ENCODE measurements around the gene HNRNPF. TPM values are rescaled to one million over a fixed set of nuclear protein-coding genes. Genes with fewer than 3 reads are reported as not detected.
"Not testable (repeated sequence)": the region's sequence is repeated elsewhere in the genome, so short reads cannot be mapped to it uniquely, and the experiment has no call there.

The HNRNPF gene
- total RNA-seq, 2 experiments from 2014 or later = 504 to 518 TPM

DNA sequence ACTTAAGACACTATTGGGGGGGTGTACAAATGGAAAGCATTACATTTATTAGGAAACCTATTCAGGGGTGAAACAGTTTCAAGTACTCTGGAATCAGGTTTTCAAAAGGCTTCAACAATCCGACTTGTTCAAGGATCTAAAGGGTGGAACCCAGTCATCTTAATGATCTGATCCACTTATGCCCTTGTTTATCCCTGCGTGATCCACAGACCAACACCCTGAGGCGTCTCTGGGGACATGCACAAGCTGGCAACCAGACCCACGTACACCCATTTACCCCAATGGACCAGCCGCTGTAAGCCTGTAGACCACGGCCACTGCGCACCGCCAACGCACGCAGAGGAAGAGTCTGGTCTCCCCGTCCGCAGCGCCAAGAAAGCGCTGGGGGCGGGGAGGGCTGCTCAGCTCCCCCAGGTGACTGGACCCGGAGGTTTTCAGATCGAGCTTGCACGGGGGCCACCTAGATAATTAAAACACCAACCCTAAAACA, 13.4 kb downstream of the HNRNPF start:
- Mint-ChIP-seq H3K36me3 (peaks cover 87% of the 10 kb centered on the region), H3K27ac (peak overlapping the region; percentile 100), H3K4me1 (ENCODE audit: low read depth) (peaks cover 62% of the 10 kb centered on the region), H3K4me3 (peak overlapping the region; percentile 81), H3K27me3 (no peaks in the 10 kb centered on the region), H3K9me3 (no peaks in the 10 kb centered on the region)
- ChIA-PET CTCF (interaction anchor here (1.2 to 1.9 kb wide), 2 partner anchors 12 to 66 kb away, joined by 4 to 7 read pairs; no protein-coding TSS in a partner anchor), POLR2A (interaction anchor here (1.3 to 4.0 kb wide), 12 partner anchors 8 to 257 kb away, joined by 3 to 47 read pairs (median 12); partner anchors contain the start of genes CSGALNACT2, HNRNPF and ZNF487)
- intact Hi-C loops (cut with micrococcal nuclease) = loop anchor here (1.0 to 10.0 kb wide), 4 partner anchors 9 to 761 kb away; partner anchors contain the start of genes CSGALNACT2, ZNF33B and ZNF487
- peak; percentile 65 for DNase-seq

DNA sequence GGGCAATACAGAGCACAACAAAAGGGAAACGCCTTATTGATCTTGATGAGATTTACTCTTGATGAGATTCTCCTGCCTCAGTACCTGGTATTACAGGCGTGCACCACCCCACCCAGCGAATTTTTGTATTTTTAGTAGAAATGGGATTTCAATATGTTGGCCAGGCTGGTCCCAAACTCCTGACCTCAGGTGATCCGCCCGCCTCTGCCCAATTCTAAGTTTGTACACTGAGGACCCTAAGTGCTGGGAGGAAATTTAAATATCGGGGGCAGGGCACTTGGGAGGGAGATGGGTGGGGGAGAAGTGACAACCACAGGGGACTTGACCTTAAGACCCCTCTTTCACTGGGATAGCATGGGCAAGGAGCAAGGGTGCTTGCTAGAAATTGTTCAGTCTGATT, 14.1 kb downstream of the HNRNPF start:
- Mint-ChIP-seq H3K27me3 (no peaks in the 10 kb centered on the region), H3K9me3 (no peaks in the 10 kb centered on the region), H3K27ac (peak overlapping the region; percentile 100), H3K4me3 (peak overlapping the region; percentile 81), H3K4me1 (ENCODE audit: low read depth) (peaks cover 63% of the 10 kb centered on the region), H3K36me3 (peaks cover 89% of the 10 kb centered on the region)
- ChIA-PET CTCF (no interaction called here), POLR2A (interaction anchor here (1.3 to 4.0 kb wide), 8 partner anchors 9 to 256 kb away, joined by 3 to 47 read pairs (median 18); partner anchors contain the start of genes CSGALNACT2 and HNRNPF)
- no peak for DNase-seq
- intact Hi-C loops (cut with micrococcal nuclease) = loop anchor here (1.0 to 10.0 kb wide), 3 partner anchors 9 to 760 kb away; partner anchors contain the start of genes ZNF33B and ZNF487

- Mint-ChIP-seq H3K4me1 (ENCODE audit: low read depth) (peaks cover 62% of the 10 kb centered on the region), H3K36me3 (peaks cover 87% of the 10 kb centered on the region), H3K4me3 (peak overlapping the region; percentile 22), H3K27me3 (no peaks in the 10 kb centered on the region), H3K9me3 (no peaks in the 10 kb centered on the region), H3K27ac (peak overlapping the region; percentile 100)
- intact Hi-C loops (cut with micrococcal nuclease) = loop anchor here (10.0 kb wide), 1 partner anchor 759 kb away; the partner anchor contains the start of gene ZNF33B
- ChIA-PET CTCF (interaction anchor here (1.1 to 1.2 kb wide), 2 partner anchors 12 to 68 kb away, joined by 3 read pairs; no protein-coding TSS in a partner anchor), POLR2A (interaction anchor here (0.7 to 3.4 kb wide), 6 partner anchors 9 to 26 kb away, joined by 3 to 22 read pairs (median 8); no protein-coding TSS in a partner anchor)
- no peak for DNase-seq
Measured at GRCh38 chr10:43393606-43394360, 15.2 kb downstream of the HNRNPF start.

- Mint-ChIP-seq H3K27ac (peak overlapping the region; percentile 100), H3K4me1 (ENCODE audit: low read depth) (peaks cover 65% of the 10 kb centered on the region), H3K36me3 (peaks cover 89% of the 10 kb centered on the region)
- not testable (repeated sequence) for H3K27me3 Mint-ChIP-seq, DNase-seq, H3K4me3 Mint-ChIP-seq, H3K9me3 Mint-ChIP-seq
- intact Hi-C loops (cut with micrococcal nuclease) = loop anchor here (10.0 kb wide), 1 partner anchor 758 kb away; the partner anchor contains the start of gene ZNF33B
- POLR2A ChIA-PET = interaction anchor here (1.0 to 2.4 kb wide), 3 partner anchors 10 to 14 kb away, joined by 3 to 9 read pairs (median 6); no protein-coding TSS in a partner anchor
- CTCF ChIA-PET = interaction anchor here (1.1 to 1.2 kb wide), 2 partner anchors 13 to 69 kb away, joined by 3 read pairs; no protein-coding TSS in a partner anchor
Measured at GRCh38 chr10:43393186-43393585, 15.8 kb downstream of the HNRNPF start.

DNA sequence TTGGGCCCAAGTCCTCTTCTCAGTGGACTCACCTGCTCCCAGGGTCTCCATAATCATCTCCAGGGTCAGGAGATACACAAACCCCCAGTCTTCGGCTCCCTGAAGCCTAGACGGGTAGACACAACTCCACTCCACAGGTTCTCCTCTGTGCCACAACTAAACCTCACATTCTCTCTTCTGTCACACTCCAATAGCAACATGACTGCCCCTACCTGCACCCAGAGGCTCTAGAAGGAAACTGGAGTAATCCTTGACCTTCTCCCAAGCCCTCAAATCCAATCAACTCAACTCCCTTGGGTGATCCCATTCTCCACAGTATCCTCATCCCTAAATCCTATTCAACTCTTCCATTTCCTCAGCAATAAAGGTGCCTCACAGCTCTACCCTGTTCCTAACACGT, 16.2 kb downstream of the HNRNPF start:
- peaks cover 88% of the 10 kb centered on the region for H3K36me3 Mint-ChIP-seq
- no peaks in the 10 kb centered on the region for H3K27me3 Mint-ChIP-seq
- intact Hi-C loops (cut with micrococcal nuclease) = loop anchor here (10.0 kb wide), 1 partner anchor 758 kb away; the partner anchor contains the start of gene ZNF33B
- POLR2A ChIA-PET = interaction anchor here (2.0 to 2.4 kb wide), 2 partner anchors 13 to 15 kb away, joined by 6 to 9 read pairs; no protein-coding TSS in a partner anchor
- no peak for DNase-seq
- no peaks in the 10 kb centered on the region for H3K9me3 Mint-ChIP-seq
- H3K4me1 Mint-ChIP-seq (ENCODE audit: low read depth) = peaks cover 67% of the 10 kb centered on the region
- H3K4me3 Mint-ChIP-seq = no peak overlapping the region
- peak overlapping the region; percentile 100 for H3K27ac Mint-ChIP-seq
- CTCF ChIA-PET = no interaction called here

DNA sequence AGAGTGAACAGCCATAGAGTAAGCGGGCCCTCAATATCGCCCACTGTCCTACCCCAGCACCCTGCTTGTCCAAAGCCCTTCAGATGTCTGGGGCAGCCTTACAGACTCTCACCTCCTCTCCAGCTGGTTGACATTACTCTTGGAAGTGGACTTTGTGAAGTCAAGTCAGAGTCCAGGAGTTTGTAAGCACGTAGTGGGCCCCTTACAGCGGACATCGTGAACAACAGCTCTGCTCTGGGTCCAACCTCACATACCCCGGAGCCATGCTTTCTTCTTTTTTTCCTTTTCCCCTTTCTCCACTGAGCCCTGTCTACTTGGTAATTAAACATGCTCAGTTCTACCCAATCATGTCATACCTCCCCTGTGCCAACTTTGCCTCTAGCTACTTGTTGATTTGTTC, 17.5 kb downstream of the HNRNPF start:
- H3K27ac Mint-ChIP-seq = peak overlapping the region; percentile 100
- H3K27me3 Mint-ChIP-seq = no peaks in the 10 kb centered on the region
- peaks cover 80% of the 10 kb centered on the region for H3K4me1 Mint-ChIP-seq (ENCODE audit: low read depth)
- no peaks in the 10 kb centered on the region for H3K9me3 Mint-ChIP-seq
- H3K36me3 Mint-ChIP-seq = peaks cover 95% of the 10 kb centered on the region
- no peak for DNase-seq
- H3K4me3 Mint-ChIP-seq = no peak overlapping the region
- ChIA-PET CTCF (no interaction called here), POLR2A (interaction anchor here (1.4 kb wide), 1 partner anchor 10 kb away, joined by 3 read pairs; no protein-coding TSS in a partner anchor)
- intact Hi-C loops (cut with micrococcal nuclease) = loop anchor here (10.0 kb wide), 1 partner anchor 757 kb away; the partner anchor contains the start of gene ZNF33B

- Mint-ChIP-seq H3K9me3 (no peaks in the 10 kb centered on the region), H3K4me1 (ENCODE audit: low read depth) (peaks cover 81% of the 10 kb centered on the region), H3K27ac (peak overlapping the region; percentile 64), H3K4me3 (no peak overlapping the region), H3K36me3 (peaks cover 91% of the 10 kb centered on the region), H3K27me3 (no peaks in the 10 kb centered on the region)
- peak; percentile 37 for DNase-seq
- intact Hi-C loops (cut with micrococcal nuclease) = loop anchor here (10.0 kb wide), 1 partner anchor 756 kb away; the partner anchor contains the start of gene ZNF33B
- ChIA-PET POLR2A (interaction anchor here (1.4 kb wide), 1 partner anchor 10 kb away, joined by 3 read pairs; no protein-coding TSS in a partner anchor), CTCF (interaction anchor here (0.8 to 2.2 kb wide), 5 partner anchors 10 to 87 kb away, joined by 3 to 5 read pairs (median 4); no protein-coding TSS in a partner anchor)
Measured at GRCh38 chr10:43390759-43391158, 18.2 kb downstream of the HNRNPF start.

DNA sequence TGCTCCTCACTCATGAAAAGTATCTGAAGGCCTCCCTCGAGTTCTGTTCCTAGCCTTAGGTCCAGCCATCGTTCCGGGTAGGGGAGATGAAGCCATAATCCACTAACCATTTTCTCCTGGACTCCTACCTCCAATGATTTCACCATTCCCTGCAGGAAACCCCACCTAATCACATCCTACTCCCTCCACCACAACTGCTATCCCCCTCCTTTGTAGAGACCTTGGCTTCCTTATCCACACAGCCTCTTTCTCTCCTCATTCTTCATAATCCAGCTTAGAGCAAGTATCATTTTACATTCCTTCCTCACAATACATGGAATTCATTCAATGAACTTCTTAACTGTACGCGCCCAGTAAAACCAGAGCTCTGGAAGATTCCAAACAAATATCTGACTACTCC, 18.7 kb downstream of the HNRNPF start:
- CTCF ChIA-PET = interaction anchor here (0.8 to 2.2 kb wide), 5 partner anchors 11 to 86 kb away, joined by 3 to 5 read pairs (median 4); no protein-coding TSS in a partner anchor
- intact Hi-C loops (cut with micrococcal nuclease) = loop anchor here (10.0 kb wide), 1 partner anchor 756 kb away; the partner anchor contains the start of gene ZNF33B

DNA sequence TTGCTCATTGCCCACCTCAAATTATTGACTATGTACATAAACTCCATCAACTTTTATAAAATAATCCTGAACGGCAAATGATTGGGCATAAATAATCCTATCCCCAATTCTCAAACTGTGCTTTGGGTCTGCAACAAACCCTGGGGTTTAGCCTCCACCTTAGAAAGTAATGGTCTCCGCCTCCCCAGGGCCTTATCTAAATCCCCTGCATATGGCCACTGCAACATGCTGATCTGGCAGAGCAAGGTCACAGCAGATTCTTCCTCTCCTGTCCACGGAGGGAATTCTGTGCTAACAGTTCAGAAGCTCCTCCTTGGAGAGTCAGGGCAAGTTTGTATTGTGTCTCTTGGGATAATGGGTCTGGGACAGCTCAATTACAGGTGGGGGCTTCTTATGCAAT, 19.1 kb downstream of the HNRNPF start:
- ChIA-PET POLR2A (no interaction called here), CTCF (interaction anchor here (0.9 to 2.2 kb wide), 4 partner anchors 18 to 86 kb away, joined by 3 to 5 read pairs (median 4); no protein-coding TSS in a partner anchor)
- Mint-ChIP-seq H3K27ac (peak overlapping the region; percentile 64), H3K4me1 (ENCODE audit: low read depth) (peaks cover 73% of the 10 kb centered on the region), H3K4me3 (no peak overlapping the region), H3K36me3 (peaks cover 82% of the 10 kb centered on the region), H3K27me3 (no peaks in the 10 kb centered on the region), H3K9me3 (no peaks in the 10 kb centered on the region)
- no peak for DNase-seq
- intact Hi-C loops (cut with micrococcal nuclease) = loop anchor here (10.0 kb wide), 1 partner anchor 755 kb away; the partner anchor contains the start of gene ZNF33B

More for the DNA sequence above, 18.7 kb downstream of the HNRNPF start:
- Mint-ChIP-seq H3K27ac (peak overlapping the region; percentile 64), H3K9me3 (no peaks in the 10 kb centered on the region), H3K27me3 (no peaks in the 10 kb centered on the region), H3K36me3 (peaks cover 86% of the 10 kb centered on the region), H3K4me1 (ENCODE audit: low read depth) (peaks cover 77% of the 10 kb centered on the region), H3K4me3 (no peak overlapping the region)
- no peak for DNase-seq
- POLR2A ChIA-PET = no interaction called here

DNA sequence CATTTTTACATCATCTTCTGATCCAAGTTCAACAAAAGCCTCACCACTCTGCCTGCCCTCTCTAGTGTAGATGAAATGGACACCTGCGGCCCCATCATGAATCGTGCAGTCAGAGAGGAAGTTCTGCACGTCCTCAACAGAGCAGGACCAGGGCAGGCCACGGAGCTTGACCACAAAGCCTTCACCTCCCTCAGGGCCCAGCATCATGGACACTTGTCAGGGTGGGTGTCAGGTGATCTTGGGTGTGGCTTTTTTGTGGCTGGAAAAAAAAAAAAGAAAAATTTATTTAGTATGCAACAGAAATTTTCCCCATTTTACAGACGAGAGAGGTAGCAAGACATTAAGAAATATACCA, 21.3 kb downstream of the HNRNPF start:
- peak overlapping the region; percentile 66 for H3K27ac Mint-ChIP-seq
- intact Hi-C loops (cut with micrococcal nuclease) = no loop called here
- POLR2A ChIA-PET = no interaction called here
- H3K36me3 Mint-ChIP-seq = peaks cover 61% of the 10 kb centered on the region
- no peaks in the 10 kb centered on the region for H3K27me3 Mint-ChIP-seq
- H3K4me1 Mint-ChIP-seq (ENCODE audit: low read depth) = peaks cover 55% of the 10 kb centered on the region
- no peaks in the 10 kb centered on the region for H3K9me3 Mint-ChIP-seq
- no peak overlapping the region for H3K4me3 Mint-ChIP-seq
- no peak for DNase-seq
- CTCF ChIA-PET = no interaction called here

- peaks cover 56% of the 10 kb centered on the region for H3K36me3 Mint-ChIP-seq
- CTCF ChIA-PET = no interaction called here
Measured at GRCh38 chr10:43386981-43387677, 21.9 kb downstream of the HNRNPF start.

More at GRCh38 chr10:43386981-43387677, 21.9 kb downstream of the HNRNPF start:
- H3K9me3 Mint-ChIP-seq = no peaks in the 10 kb centered on the region
- H3K4me3 Mint-ChIP-seq = no peak overlapping the region
- H3K4me1 Mint-ChIP-seq (ENCODE audit: low read depth) = peaks cover 51% of the 10 kb centered on the region
- no peaks in the 10 kb centered on the region for H3K27me3 Mint-ChIP-seq
- peak overlapping the region; percentile 66 for H3K27ac Mint-ChIP-seq
- intact Hi-C loops (cut with micrococcal nuclease) = loop anchor here (1.0 kb wide), 1 partner anchor 8 kb away; no protein-coding TSS in a partner anchor
- DNase-seq = no peak
- POLR2A ChIA-PET = interaction anchor here (3.9 kb wide), 1 partner anchor 8 kb away, joined by 21 read pairs; no protein-coding TSS in a partner anchor
